Naive thymus-derived CD8-positive, alpha-beta T cell (primary cell): ENCODE results near the gene CCDC86. TPM values are rescaled to one million over a fixed set of nuclear protein-coding genes. Genes with fewer than 3 reads are reported as not detected.
A peak's percentile ranks its signal among the peaks of the same experiment; 100 is the strongest.

Source experiments
- ATAC-seq, 2 donors: fragments of 150-1000 bp; cut with Tn5 transposase in 1 of 2; sonication (Bioruptor Pico), chemical (Tn5 transposase) in 1 of 2; 1 replicate in 1 of 2; 2 replicates in 1 of 2; pipeline ENCODE4 v1.10.0; 2021; ENCODE audit warnings: mild to moderate bottlenecking in 2 of 2, moderate library complexity in 2 of 2
- POLR2A ChIA-PET: fragments of 350-600 bp; sonication (Branson Sonifier 250); formaldehyde crosslinking; loops from one replicate; lab custom pipeline; 2021; ENCODE audit warnings: antibody characterized with exemption; lab: Charles Lee
- DNase-seq, 10 donors: peaks; one replicate each; pipeline versions ENCODE4 v3.0.0 to v3.0.0-alpha.2; 2020 to 2022
- H3K27ac Mint-ChIP-seq, 10 donors: one replicate each; pipeline ENCODE4 v1.8.0; 2020 to 2022; ENCODE audit warnings: mild to moderate bottlenecking in 10 of 10, mixed read lengths in 10 of 10, moderate library complexity in 4 of 10, inconsistent platforms in 1 of 10
- H3K27me3 Mint-ChIP-seq, 5 donors: one replicate each; pipeline ENCODE4 v1.8.0; 2021 to 2022; ENCODE audit warnings: mixed read lengths in 5 of 5
- H3K36me3 Mint-ChIP-seq, 3 donors: one replicate each; pipeline ENCODE4 v1.8.0; 2020 to 2022; ENCODE audit warnings: mixed read lengths in 3 of 3, mild to moderate bottlenecking in 2 of 3, inconsistent platforms in 1 of 3
- H3K4me1 Mint-ChIP-seq, 4 donors: one replicate each; pipeline ENCODE4 v1.8.0; 2021 to 2022; ENCODE audit warnings: mixed read lengths in 4 of 4
- H3K4me3 Mint-ChIP-seq, 10 donors: one replicate each; pipeline ENCODE4 v1.8.0; 2020 to 2022; ENCODE audit warnings: mild to moderate bottlenecking in 10 of 10, mixed read lengths in 10 of 10, moderate library complexity in 6 of 10, inconsistent platforms in 1 of 10
- H3K9me3 Mint-ChIP-seq, 9 donors: one replicate each; pipeline ENCODE4 v1.8.0; 2020 to 2022; ENCODE audit warnings: mixed read lengths in 9 of 9, mild to moderate bottlenecking in 3 of 9, inconsistent platforms in 1 of 9, moderate library complexity in 1 of 9
- polyA plus RNA-seq, 3 donors: library from polyadenylated mRNA; unstranded; fragments of 300-500 nt; fragmentation: Illumina TruSeq; gene quantifications; one replicate each; pipeline ENCODE4 v1.2.3, GENCODE V29; 2021
- total RNA-seq, 8 experiments: library from RNA in 2 of 8; stranded (reverse) in 2 of 8; gene quantifications; one replicate each; pipeline ENCODE4 v1.2.3 and lab custom pipeline; 2021 to 2026

Gene CCDC86
- total and polyA plus RNA-seq, 5 experiments from 2014 or later = 10.8 to 27.1 (median 12.0) TPM

DNA sequence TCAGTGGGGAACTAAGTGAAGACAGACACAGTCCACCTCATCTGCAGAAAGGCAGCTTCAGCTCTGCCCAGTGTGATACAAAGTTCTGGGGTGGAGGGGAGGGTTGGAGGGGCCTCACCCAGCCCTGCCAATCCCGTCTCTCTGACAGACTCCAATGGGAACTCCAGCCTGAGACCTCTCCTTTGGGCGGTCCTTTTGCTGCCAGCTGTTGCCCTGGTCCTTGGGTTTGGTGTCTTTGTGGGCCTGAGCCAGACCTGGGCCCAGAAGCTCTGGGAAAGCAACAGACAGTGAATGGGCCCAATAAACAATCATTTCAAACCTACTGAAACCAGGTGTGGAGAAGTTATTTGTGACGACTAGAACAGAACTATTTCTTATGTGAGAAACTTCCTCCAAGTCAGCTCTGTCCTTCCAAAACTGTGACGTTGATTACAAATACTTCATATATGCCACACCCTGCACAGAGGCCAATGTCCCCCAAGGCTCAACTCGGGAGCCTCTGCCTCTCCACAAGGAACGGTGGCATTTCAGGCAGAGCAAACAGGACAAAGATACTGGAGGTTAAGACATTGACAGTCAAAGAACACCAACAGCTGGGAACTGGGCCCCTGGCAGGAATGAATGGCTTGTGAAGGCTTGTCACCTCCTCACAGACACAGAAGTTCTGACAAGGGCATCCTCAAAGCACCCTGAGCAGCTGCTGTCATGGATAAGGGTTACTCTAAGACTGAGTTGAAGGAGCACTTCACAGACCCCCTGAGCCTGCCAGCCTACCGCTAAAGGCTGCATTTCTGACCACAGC, 33.7 kb downstream of the CCDC86 start:
- no peak overlapping the region for H3K4me3 Mint-ChIP-seq
- peaks cover under 1 to 29% (median 5%) of the 10 kb centered on the region in 3 donors for H3K36me3 Mint-ChIP-seq
- no peaks in the 10 kb centered on the region for H3K9me3 Mint-ChIP-seq
- ATAC-seq = no peak
- H3K27ac Mint-ChIP-seq = peak overlapping the region in 1 of 10 donors; percentile 71
- H3K4me1 Mint-ChIP-seq = peaks cover 11 to 35% (median 28%) of the 10 kb centered on the region in 4 donors
- DNase-seq = no peak
- H3K27me3 Mint-ChIP-seq = no peaks in the 10 kb centered on the region
- POLR2A ChIA-PET = no interaction called here

DNA sequence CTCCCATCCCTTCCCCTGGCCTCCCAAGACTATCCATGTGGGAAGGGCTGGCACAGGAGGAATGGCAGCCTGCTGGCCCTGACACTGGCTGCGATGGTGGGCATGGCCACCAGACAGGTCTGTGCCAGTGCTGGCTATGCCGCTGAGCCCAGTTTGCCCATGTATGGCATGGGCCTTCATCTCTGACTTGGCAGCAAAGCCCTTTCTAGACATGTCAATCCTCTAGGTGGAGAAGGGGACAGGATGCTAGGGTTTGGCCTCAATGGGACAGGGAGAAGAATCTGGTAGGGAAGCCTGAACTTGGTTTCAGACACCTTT, 34.2 kb downstream of the CCDC86 start:
- Mint-ChIP-seq H3K4me1 (peaks cover 8 to 29% (median 23%) of the 10 kb centered on the region in 4 donors), H3K27ac (peak overlapping the region in 2 of 10 donors; percentile 8 to 71), H3K36me3 (peaks cover 2 to 35% (median 9%) of the 10 kb centered on the region in 3 donors), H3K9me3 (no peaks in the 10 kb centered on the region), H3K27me3 (no peaks in the 10 kb centered on the region), H3K4me3 (no peak overlapping the region)
- ATAC-seq (no peak), DNase-seq (no peak)
- POLR2A ChIA-PET = no interaction called here

DNA sequence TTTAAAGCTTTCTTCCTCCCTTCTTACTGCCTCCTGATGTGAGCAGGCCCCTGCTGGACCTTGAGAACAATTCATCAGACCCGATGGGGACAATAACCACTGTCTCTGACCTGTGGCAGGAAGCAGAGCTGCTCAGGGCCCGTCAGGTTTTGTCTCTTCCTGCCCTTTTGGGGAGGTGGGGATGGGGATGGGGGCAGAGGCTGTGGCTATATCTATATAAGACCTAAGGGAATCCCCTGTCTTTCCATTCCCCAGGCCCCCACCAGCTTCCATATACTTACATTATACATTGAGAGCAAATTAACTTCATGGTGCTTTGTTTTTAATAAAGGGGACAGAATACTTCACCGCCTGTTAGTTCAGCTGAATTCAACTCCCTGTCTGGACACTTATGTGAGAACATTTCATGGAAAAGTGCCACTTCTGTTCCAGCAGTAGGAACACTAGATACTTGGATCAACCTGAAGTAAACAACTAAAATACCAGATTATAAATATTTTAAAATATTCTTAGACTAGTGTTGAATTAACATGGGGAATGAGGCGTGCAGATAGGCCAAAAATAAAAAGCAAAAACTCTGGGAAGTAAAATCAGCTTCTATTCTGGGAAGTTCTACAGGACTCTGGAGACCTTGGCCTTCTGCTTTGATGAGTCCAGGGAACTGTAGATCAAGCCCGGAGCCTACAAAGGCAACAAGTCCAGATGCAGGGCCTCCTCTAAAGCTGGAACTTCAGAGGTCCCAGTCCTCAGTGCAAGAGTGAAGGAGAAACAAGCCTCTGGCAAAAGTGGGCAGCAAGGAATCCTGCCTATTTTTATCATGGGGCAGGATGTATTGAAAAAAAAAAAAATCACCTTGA, 36.6 kb downstream of the CCDC86 start:
- POLR2A ChIA-PET = no interaction called here
- H3K36me3 Mint-ChIP-seq = peaks cover 9 to 58% (median 9%) of the 10 kb centered on the region in 3 donors

DNA sequence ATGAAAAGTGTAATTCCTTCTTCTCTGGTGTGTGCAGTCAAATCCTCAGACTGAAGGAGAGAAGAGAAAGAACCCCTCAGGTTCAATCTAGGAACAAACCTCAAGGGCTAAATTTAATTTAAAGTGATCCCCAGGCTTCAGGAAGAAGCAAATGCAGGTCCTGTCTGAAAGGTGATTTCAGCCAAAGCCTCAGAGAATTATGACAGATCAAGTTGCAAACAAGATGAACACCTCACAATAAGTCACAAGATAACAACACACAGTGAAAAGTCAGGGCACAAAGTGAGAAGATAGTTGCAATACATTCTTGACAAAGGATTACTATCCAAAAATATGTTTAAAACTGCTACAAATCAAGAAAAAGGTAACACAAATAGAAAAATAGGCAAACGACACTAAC, 37.2 kb downstream of the CCDC86 start:
- H3K4me1 Mint-ChIP-seq = peaks cover 2 to 12% (median 9%) of the 10 kb centered on the region in 4 donors

More for the DNA sequence above, 36.6 kb downstream of the CCDC86 start:
- Mint-ChIP-seq H3K9me3 (no peaks in the 10 kb centered on the region), H3K4me3 (no peak overlapping the region), H3K27me3 (no peaks in the 10 kb centered on the region), H3K27ac (no peak overlapping the region), H3K4me1 (peaks cover 3 to 9% (median 7%) of the 10 kb centered on the region in 4 donors)
- DNase-seq = no peak
- ATAC-seq = no peak

DNA sequence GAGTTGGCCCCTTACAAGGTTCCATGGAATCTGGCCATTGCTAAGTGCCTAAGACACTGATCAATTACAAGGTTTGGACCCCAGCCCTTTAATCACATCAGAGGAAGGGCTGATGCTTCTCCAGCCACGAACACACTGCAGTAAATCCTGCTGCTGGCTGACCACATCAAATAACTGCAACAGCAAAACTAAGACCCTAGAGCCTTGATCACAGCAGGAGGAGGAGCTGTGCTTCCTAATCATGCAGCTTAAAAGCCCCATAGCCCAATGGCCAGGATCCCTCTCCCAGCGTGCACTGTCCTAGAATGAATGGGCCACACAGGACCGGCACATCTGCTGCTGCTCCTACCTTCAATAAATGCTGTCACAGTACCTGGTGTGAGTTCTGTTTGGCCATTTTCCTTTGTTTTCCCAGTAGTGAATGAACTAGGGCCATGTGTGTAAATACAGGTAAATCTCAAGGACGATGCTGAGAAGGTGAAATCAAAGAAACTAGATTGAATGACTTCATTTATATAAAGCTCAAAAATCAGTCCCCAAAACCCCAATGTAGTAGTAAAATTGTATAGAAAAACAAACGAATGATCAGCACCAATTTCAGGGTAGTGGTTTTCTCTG, 38.2 kb downstream of the CCDC86 start:
- H3K27ac Mint-ChIP-seq = peak overlapping the region in 1 of 10 donors; percentile 38
- ATAC-seq = no peak
- DNase-seq = no peak
- H3K4me1 Mint-ChIP-seq = peaks cover 0 to 12% (median 8%) of the 10 kb centered on the region in 4 donors
- POLR2A ChIA-PET = no interaction called here
- H3K9me3 Mint-ChIP-seq = no peaks in the 10 kb centered on the region
- H3K27me3 Mint-ChIP-seq = no peaks in the 10 kb centered on the region
- H3K36me3 Mint-ChIP-seq = peaks cover 9 to 71% (median 13%) of the 10 kb centered on the region in 3 donors
- H3K4me3 Mint-ChIP-seq = no peak overlapping the region

More for the DNA sequence above, 37.2 kb downstream of the CCDC86 start:
- peak overlapping the region in 1 of 10 donors; percentile 31 for H3K27ac Mint-ChIP-seq
- H3K4me3 Mint-ChIP-seq = no peak overlapping the region
- no peaks in the 10 kb centered on the region for H3K9me3 Mint-ChIP-seq
- ATAC-seq (no peak), DNase-seq (no peak)
- no peaks in the 10 kb centered on the region for H3K27me3 Mint-ChIP-seq
- POLR2A ChIA-PET = no interaction called here
- H3K36me3 Mint-ChIP-seq = peaks cover 9 to 64% (median 9%) of the 10 kb centered on the region in 3 donors

DNA sequence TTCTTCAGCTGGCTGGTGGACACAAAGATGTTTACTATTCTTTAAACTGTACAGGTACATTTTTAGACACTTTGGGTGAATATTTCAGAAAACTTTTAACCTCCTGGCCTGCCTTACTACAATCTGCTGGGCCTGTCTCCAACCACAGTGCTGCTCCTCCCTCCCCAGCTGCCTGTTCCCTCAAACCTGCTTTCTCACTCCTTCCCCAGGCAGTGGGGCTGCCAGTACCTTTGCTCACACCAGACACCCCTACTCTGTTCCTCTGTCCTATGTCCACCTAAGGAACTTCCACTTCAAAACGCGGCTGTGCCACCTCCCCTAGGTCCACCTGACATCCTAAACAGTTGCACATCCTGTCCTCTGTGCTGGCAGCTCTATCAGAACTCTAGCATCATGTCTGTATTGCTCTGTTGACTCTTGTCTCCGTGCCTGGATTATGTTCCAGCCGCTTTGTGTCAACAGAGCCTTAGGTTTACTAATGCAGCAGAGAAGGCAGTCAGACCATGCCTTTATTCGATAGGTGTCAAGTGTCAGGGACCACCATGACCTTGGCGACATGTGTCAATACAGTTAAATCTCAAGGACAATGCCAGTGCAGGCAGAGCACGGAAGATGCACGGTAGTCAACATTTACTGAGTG, 38.9 kb downstream of the CCDC86 start:
- Mint-ChIP-seq H3K4me3 (no peak overlapping the region), H3K27ac (peak overlapping the region in 3 of 10 donors; percentile 8 to 92 (median 79)), H3K9me3 (no peaks in the 10 kb centered on the region), H3K4me1 (peaks cover 0 to 14% (median 8%) of the 10 kb centered on the region in 4 donors), H3K27me3 (no peaks in the 10 kb centered on the region), H3K36me3 (peaks cover 9 to 71% (median 16%) of the 10 kb centered on the region in 3 donors)
- POLR2A ChIA-PET = no interaction called here
- DNase-seq = no peak
- ATAC-seq = no peak

DNA sequence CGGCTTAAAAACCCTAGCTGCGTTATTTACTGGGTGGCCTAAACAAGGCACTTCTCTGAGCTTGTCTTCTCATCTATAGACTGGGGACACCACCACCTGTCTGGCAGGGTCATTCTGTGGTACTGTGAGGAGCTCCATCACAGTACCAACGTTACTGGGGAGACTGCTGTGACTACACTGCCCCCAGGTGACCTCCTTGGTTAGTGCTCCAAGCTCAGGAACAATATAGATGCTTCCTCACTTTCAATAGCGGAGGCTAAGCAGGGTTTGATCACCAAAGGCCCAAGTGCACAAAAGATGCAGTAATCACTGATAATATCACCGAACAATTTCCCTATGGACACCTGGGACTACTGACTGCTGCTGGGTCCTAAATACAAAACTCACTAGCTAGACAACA, 45.6 kb downstream of the CCDC86 start:
- ATAC-seq (peak; percentile 88 to 91), DNase-seq (peak in 7 of 10 donors; percentile 15 to 72 (median 44))
- no peaks in the 10 kb centered on the region for H3K27me3 Mint-ChIP-seq
- H3K4me1 Mint-ChIP-seq = peaks cover 6 to 20% (median 13%) of the 10 kb centered on the region in 4 donors
- no peaks in the 10 kb centered on the region for H3K9me3 Mint-ChIP-seq
- H3K36me3 Mint-ChIP-seq = peaks cover 0 to 50% (median 6%) of the 10 kb centered on the region in 3 donors
- POLR2A ChIA-PET = interaction anchor here (0.7 to 1.8 kb wide), 4 partner anchors 15 to 56 kb away, joined by 3 to 11 read pairs (median 4); partner anchors contain the start of gene PRPF19
- no peak overlapping the region for H3K4me3 Mint-ChIP-seq
- H3K27ac Mint-ChIP-seq = peak overlapping the region in 1 of 10 donors; percentile 24

DNA sequence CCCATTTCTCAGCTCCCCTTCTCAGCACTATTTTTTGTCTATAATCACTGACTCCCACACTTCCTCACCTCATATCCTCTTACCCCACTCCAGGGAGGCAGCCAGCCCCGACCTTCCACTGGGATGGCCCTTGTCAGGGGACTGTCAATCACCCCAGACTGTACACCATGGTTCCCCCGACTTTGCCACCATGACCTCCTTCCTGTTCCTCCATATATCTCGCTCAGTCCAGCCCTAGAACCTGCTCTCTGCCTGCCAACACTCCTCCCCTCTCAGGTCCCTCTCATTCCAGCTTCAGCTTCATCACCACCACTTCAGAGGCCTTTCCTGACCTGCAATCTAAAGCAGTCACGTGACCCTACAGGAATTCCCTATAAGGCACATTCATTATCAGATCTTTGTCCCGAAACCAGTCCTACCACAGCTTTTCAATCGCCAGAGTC, 48.0 kb downstream of the CCDC86 start:
- peaks cover 0 to 11% (median 11%) of the 10 kb centered on the region in 4 donors for H3K4me1 Mint-ChIP-seq
- ATAC-seq (no peak), DNase-seq (no peak)
- H3K27ac Mint-ChIP-seq = peak overlapping the region in 5 of 10 donors; percentile 0 to 92 (median 39)
- H3K36me3 Mint-ChIP-seq = peaks cover 4 to 52% (median 10%) of the 10 kb centered on the region in 3 donors
- no peaks in the 10 kb centered on the region for H3K27me3 Mint-ChIP-seq
- POLR2A ChIA-PET = no interaction called here
- H3K4me3 Mint-ChIP-seq = no peak overlapping the region
- no peaks in the 10 kb centered on the region for H3K9me3 Mint-ChIP-seq

DNA sequence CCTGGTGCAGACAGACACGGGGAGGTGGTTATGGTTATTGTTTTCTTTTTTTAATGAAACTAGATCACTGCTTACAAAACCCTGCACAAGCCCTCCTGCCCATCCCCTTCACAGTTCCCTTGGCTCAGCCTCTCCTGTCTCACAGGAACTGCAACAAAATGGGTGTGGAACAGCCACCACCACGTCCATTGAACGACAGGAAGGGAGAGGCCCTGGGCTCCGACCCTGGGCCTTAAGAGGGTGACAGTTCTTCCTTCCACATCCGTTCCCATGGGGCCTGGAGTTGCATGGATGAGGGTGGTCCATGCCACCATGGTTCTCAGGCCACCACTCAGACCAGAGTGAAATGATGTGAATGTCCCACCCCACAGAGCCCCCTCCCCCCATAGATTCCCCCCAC, 48.8 kb downstream of the CCDC86 start:
- H3K36me3 Mint-ChIP-seq = peaks cover 4 to 59% (median 11%) of the 10 kb centered on the region in 3 donors
- H3K27me3 Mint-ChIP-seq = no peaks in the 10 kb centered on the region
- no peaks in the 10 kb centered on the region for H3K9me3 Mint-ChIP-seq
- ATAC-seq (no peak), DNase-seq (no peak)
- POLR2A ChIA-PET = interaction anchor here (0.6 kb wide), 1 partner anchor 271 kb away, joined by 3 read pairs; the partner anchor contains the start of gene VPS37C
- peaks cover 0 to 13% (median 11%) of the 10 kb centered on the region in 4 donors for H3K4me1 Mint-ChIP-seq
- no peak overlapping the region for H3K4me3 Mint-ChIP-seq
- H3K27ac Mint-ChIP-seq = no peak overlapping the region

DNA sequence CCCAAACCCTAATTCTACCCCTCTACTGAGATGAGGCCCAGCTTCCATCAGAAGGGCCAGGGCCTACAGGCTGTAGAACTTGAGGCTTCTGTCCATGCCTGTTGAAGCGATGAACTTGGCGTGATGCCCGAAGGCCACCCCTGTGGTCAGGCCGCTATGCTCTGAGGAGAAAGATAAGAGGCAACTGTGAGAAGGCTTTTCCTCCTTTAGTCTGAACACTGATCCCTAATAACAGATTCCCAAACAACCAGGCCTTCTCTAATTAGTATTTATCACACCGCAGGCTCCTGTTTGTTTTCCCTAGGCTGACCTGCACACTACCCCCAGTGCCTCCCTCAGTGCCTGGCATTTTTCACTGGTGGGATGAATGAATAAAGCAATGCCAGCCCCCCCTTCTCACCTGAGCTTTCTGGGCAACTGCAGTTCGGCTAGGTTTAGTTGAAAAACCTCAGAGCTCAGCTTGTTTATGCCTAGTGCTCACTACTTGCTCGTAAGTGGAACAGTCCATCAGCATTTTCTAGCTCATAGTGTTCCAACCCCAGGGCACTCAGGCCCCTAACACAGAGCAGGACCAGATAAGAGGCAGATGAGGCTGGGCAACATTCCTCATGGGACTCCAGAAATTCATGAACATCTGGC, 49.3 kb downstream of the CCDC86 start:
- peak overlapping the region in 1 of 10 donors; percentile 50 for H3K27ac Mint-ChIP-seq
- H3K27me3 Mint-ChIP-seq = no peaks in the 10 kb centered on the region
- H3K4me3 Mint-ChIP-seq = no peak overlapping the region
- ATAC-seq (no peak), DNase-seq (no peak)
- peaks cover 4 to 61% (median 11%) of the 10 kb centered on the region in 3 donors for H3K36me3 Mint-ChIP-seq
- peaks cover 0 to 15% (median 11%) of the 10 kb centered on the region in 4 donors for H3K4me1 Mint-ChIP-seq
- H3K9me3 Mint-ChIP-seq = no peaks in the 10 kb centered on the region
- POLR2A ChIA-PET = interaction anchor here (0.9 to 1.3 kb wide), 3 partner anchors 10 to 15 kb away, joined by 3 to 5 read pairs (median 3); no protein-coding TSS in a partner anchor

DNA sequence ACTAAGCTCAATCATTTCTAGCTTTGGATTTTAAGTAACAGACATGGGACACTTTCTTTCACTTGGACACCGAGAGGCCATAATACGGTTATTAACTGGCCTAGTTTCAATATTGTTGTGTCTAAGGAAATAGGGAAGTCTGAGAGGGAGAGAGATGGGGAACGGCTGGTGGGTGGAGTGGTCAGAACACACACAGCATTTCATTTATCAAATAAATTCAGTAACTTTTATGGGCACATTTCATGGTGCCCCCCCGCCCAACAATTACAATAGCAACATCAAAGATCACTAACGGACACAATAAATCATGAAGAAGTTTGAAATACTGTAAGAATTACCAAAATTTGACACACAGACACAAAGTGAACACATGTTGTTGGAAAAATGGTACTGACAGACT, 53.8 kb downstream of the CCDC86 start:
- POLR2A ChIA-PET = no interaction called here
- H3K36me3 Mint-ChIP-seq = peaks cover 11 to 85% (median 20%) of the 10 kb centered on the region in 3 donors
- no peaks in the 10 kb centered on the region for H3K27me3 Mint-ChIP-seq
- H3K27ac Mint-ChIP-seq = peak overlapping the region in 1 of 10 donors; percentile 33
- no peaks in the 10 kb centered on the region for H3K9me3 Mint-ChIP-seq
- no peak for DNase-seq
- H3K4me3 Mint-ChIP-seq = no peak overlapping the region
- ATAC-seq = no peak
- H3K4me1 Mint-ChIP-seq = peaks cover 0 to 12% (median 8%) of the 10 kb centered on the region in 4 donors
